A673 (cell line): ENCODE measurements around the gene ABCC11. TPM values are rescaled to one million over a fixed set of nuclear protein-coding genes. Genes with fewer than 3 reads are reported as not detected.

ENCODE experiments used
- BruUV-seq: library from RNA; stranded (reverse); fragments of 400-500 nt; replicated peaks from 2 replicates; lab custom pipeline; 2021; lab: Mats Ljungman, UMichigan
- CTCF ChIA-PET: fragments of 300-600 bp; sonication (Branson Sonifier 250); formaldehyde crosslinking; loops from one replicate; lab custom pipeline; 2022; ENCODE audit warnings: antibody characterized with exemption; lab: Charles Lee
- POLR2A ChIA-PET: fragments of 300-600 bp; sonication (Branson Sonifier 250); formaldehyde crosslinking; loops from one replicate; lab custom pipeline; 2022; ENCODE audit warnings: antibody characterized with exemption; ENCODE audit not compliant: low non-redundant PET; lab: Charles Lee
- DNase-seq: peaks from one replicate; pipeline ENCODE4 v3.0.0-alpha.2; 2015; ENCODE audit warnings: low spot score
- H3K27ac ChIP-seq: fragments of 200-600 bp; sonication (generic); 2 replicates; pipeline ENCODE4 v1.5.1; 2016; ENCODE audit warnings: mixed run types, low read depth, mild to moderate bottlenecking, mixed read lengths, antibody characterized with exemption, low read length; ENCODE audit not compliant: poor library complexity, severe bottlenecking
- H3K27me3 ChIP-seq: fragments of 200-600 bp; sonication (generic); replicated peaks from 2 replicates; pipeline ENCODE4 v1.6.1; 2017; ENCODE audit warnings: mixed run types, low read depth, mild to moderate bottlenecking, mixed read lengths, antibody characterized with exemption, low read length; ENCODE audit not compliant: insufficient read depth, poor library complexity
- H3K36me3 ChIP-seq: fragments of 200-600 bp; sonication (generic); 2 replicates; pipeline ENCODE4 v1.6.1; 2016; ENCODE audit warnings: mixed run types, mild to moderate bottlenecking, mixed read lengths, antibody characterized with exemption, low read length; ENCODE audit not compliant: insufficient read depth, poor library complexity, severe bottlenecking
- H3K4me1 ChIP-seq: fragments of 200-600 bp; sonication (generic); 2 replicates; pipeline ENCODE4 v1.6.1; 2017; ENCODE audit warnings: mixed run types, mild to moderate bottlenecking, mixed read lengths, antibody characterized with exemption, low read length; ENCODE audit not compliant: insufficient read depth, poor library complexity, severe bottlenecking
- H3K4me3 ChIP-seq: fragments of 200-600 bp; sonication (generic); 2 replicates; pipeline ENCODE4 v1.5.1; 2016; ENCODE audit warnings: low read depth, mixed run types, mild to moderate bottlenecking, mixed read lengths, low read length; ENCODE audit not compliant: poor library complexity, severe bottlenecking
- H3K9me3 ChIP-seq: fragments of 200-600 bp; sonication (generic); 2 replicates; pipeline ENCODE4 v1.6.1; 2016; ENCODE audit warnings: mixed run types, low read depth, mild to moderate bottlenecking, mixed read lengths, antibody characterized with exemption, low read length; ENCODE audit not compliant: poor library complexity, severe bottlenecking
- EZH2 ChIP-seq: fragments of 200-600 bp; sonication (generic); IDR thresholded peaks from 2 replicates; pipeline ENCODE4 v1.6.1; 2017; ENCODE audit warnings: borderline replicate concordance, low read depth, mild to moderate bottlenecking, mixed read lengths, antibody characterized with exemption, low read length; ENCODE audit not compliant: poor library complexity, severe bottlenecking
- intact Hi-C: fragments of 100-400 bp; cut with micrococcal nuclease; formaldehyde crosslinking; loops from one replicate; pipeline ENCODE4 v1.10.0; 2022; ENCODE audit not compliant: unreplicated experiment
- total RNA-seq: library from RNA; stranded (reverse); gene quantifications from 2 replicates; pipeline ENCODE4 v1.2.3, GENCODE V29; 2021
- TF ChIP-seq, protein P1 (sequence below): fragments of 300-800, 200-600 bp; sonication (generic); conservative IDR thresholded peaks from 2 replicates; pipeline ENCODE4 v1.5.1; 2017; ENCODE audit warnings: low read depth, mild to moderate bottlenecking, antibody characterized with exemption, low read length, moderate library complexity, mixed read lengths

Gene ABCC11
- total RNA-seq, 1 experiment from 2014 or later: not detected

DNA sequence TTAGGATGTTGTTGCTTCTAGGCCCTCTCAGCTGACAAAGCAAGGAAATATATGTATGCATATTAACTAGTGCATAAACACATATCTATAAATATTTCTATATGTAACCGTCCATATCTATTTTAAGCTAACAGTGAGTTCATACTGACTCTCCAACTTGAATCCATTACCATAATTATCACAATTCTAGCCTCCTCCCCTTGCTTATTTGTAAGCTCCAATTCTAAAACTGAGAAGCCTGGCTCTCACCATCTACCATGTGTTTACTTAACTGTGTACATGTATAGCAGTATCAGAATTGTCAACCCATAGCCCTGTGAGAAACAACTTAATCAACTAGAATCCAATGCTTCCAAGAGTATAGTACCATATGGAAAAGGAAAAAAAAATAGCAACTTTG, 96.6 kb downstream of the ABCC11 start:
- Histone ChIP-seq H3K27me3 (peaks cover 7% of the 10 kb centered on the region), H3K4me3 (no peak overlapping the region), H3K4me1 (no peaks in the 10 kb centered on the region), H3K9me3 (peaks cover 12% of the 10 kb centered on the region), H3K27ac (no peak overlapping the region), H3K36me3 (no peaks in the 10 kb centered on the region)
- ChIA-PET POLR2A (no interaction called here), CTCF (interaction anchor here (0.6 kb wide), 1 partner anchor 1113 kb away, joined by 10 read pairs; no protein-coding TSS in a partner anchor)
- no TSS peak for BruUV-seq
- intact Hi-C loops: no loop called here
- no peak for TF ChIP-seq EZH2
- TF ChIP-seq, protein P1, sequence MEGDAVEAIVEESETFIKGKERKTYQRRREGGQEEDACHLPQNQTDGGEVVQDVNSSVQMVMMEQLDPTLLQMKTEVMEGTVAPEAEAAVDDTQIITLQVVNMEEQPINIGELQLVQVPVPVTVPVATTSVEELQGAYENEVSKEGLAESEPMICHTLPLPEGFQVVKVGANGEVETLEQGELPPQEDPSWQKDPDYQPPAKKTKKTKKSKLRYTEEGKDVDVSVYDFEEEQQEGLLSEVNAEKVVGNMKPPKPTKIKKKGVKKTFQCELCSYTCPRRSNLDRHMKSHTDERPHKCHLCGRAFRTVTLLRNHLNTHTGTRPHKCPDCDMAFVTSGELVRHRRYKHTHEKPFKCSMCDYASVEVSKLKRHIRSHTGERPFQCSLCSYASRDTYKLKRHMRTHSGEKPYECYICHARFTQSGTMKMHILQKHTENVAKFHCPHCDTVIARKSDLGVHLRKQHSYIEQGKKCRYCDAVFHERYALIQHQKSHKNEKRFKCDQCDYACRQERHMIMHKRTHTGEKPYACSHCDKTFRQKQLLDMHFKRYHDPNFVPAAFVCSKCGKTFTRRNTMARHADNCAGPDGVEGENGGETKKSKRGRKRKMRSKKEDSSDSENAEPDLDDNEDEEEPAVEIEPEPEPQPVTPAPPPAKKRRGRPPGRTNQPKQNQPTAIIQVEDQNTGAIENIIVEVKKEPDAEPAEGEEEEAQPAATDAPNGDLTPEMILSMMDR: no peak
- DNase-seq: no peak

DNA sequence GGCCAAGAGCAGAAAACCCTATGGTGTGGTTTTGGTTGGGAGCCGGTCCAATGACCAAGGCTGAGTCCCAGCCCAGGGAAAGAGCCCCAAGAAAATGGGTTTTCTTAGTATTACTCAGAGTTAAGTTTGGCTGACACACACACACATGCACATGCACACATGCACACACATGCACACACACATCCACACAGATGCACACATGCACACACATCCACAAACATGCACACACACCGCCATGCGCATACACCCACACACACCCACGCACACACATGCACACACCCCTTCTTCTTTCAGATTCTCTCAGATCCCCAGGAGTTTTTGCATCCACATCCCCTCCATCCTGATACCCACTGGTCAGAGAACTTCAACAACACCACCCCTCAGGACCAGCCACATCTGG, 100.6 kb downstream of the ABCC11 start:
- ChIA-PET POLR2A (no interaction called here), CTCF (no interaction called here)
- no peak for DNase-seq
- no peaks in the 10 kb centered on the region for H3K4me1 ChIP-seq
- H3K4me3 ChIP-seq: no peak overlapping the region
- TF ChIP-seq, protein P1: no peak
- TF ChIP-seq EZH2: no peak
- H3K36me3 ChIP-seq: no peaks in the 10 kb centered on the region
- peaks cover 7% of the 10 kb centered on the region for H3K27me3 ChIP-seq
- no TSS peak for BruUV-seq
- intact Hi-C loops: no loop called here
- H3K27ac ChIP-seq: no peak overlapping the region
- peaks cover 12% of the 10 kb centered on the region for H3K9me3 ChIP-seq

DNA sequence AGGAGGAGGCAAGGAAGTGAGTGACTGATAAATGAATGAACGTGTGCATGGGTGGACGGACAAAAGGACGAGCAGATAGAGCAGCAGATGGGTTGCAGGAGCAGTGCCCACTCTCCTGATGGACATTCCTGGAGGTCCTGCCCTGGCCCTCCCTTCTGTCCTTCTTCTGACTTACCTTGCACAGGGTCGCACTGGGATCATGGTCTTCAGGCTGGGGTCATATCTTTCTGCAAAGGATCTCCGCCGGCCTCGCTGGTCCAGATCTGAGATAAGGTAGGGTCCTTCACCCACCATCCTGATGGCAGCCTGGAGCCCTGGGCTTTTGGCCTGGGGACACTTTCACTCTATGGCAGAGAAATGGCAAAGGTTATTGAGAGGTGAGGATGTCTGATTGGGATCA, 101.2 kb downstream of the ABCC11 start:
- Histone ChIP-seq H3K4me3 (no peak overlapping the region), H3K4me1 (no peaks in the 10 kb centered on the region), H3K27ac (no peak overlapping the region), H3K9me3 (peaks cover 12% of the 10 kb centered on the region), H3K27me3 (peaks cover 7% of the 10 kb centered on the region), H3K36me3 (no peaks in the 10 kb centered on the region)
- TF ChIP-seq EZH2: no peak
- TF ChIP-seq, protein P1: no peak
- DNase-seq: no peak
- intact Hi-C loops: no loop called here
- no TSS peak for BruUV-seq
- CTCF ChIA-PET: no interaction called here
- POLR2A ChIA-PET: no interaction called here
